HFFc6 (cell line): ENCODE data around the gene HOXB7. TPM values are rescaled to one million over a fixed set of nuclear protein-coding genes. Genes with fewer than 3 reads are reported as not detected.
A peak's percentile ranks its signal among the peaks of the same experiment; 100 is the strongest.

Source experiments
- DNase-seq: peaks from one replicate; pipeline ENCODE4 v3.0.0-alpha.2; 2018
- H3K27ac Mint-ChIP-seq: 2 replicates; pipeline ENCODE4 v1.8.0; 2020; ENCODE audit warnings: mild to moderate bottlenecking, mixed read lengths
- H3K27me3 Mint-ChIP-seq: 2 replicates; pipeline ENCODE4 v1.8.0; 2021; ENCODE audit warnings: mild to moderate bottlenecking, moderate library complexity, mixed read lengths; ENCODE audit not compliant: insufficient read depth
- H3K36me3 Mint-ChIP-seq: 2 replicates; pipeline ENCODE4 v1.8.0; 2021; ENCODE audit warnings: low read depth, mixed read lengths
- H3K4me1 Mint-ChIP-seq: 2 replicates; pipeline ENCODE4 v1.8.0; 2020; ENCODE audit warnings: low read depth, mixed read lengths
- H3K4me3 Mint-ChIP-seq: 2 replicates; pipeline ENCODE4 v1.8.0; 2020; ENCODE audit warnings: mild to moderate bottlenecking, moderate library complexity, mixed read lengths
- H3K9me3 Mint-ChIP-seq: 2 replicates; pipeline ENCODE4 v1.8.0; 2020; ENCODE audit warnings: mild to moderate bottlenecking, mixed read lengths
- CTCF ChIP-seq: fragments of 200-600 bp; sonication (generic); IDR thresholded peaks from 2 replicates; pipeline ENCODE4 v1.5.0; 2021; ENCODE audit warnings: antibody characterized with exemption, mild to moderate bottlenecking
- total RNA-seq, 6 experiments: library from RNA; stranded (reverse); fragmentation: NEBNext Ultra II Directional; extraction: Animal tissue kit (Norgen Biotek cat#: 25700); gene quantifications; 2 replicates in 1 of 6; 3 replicates in 5 of 6; pipeline ENCODE4 v1.2.3, GENCODE V29; 2021

Gene HOXB7
- total RNA-seq, 6 experiments from 2014 or later, result not detected

GRCh38 chr17:48639982-48640857, 29.4 kb upstream of the HOXB7 start:
- no peak for DNase-seq
- Mint-ChIP-seq H3K27ac (no peak overlapping the region), H3K4me3 (no peak overlapping the region), H3K4me1 (peaks cover 10% of the 10 kb centered on the region), H3K36me3 (no peaks in the 10 kb centered on the region), H3K9me3 (no peaks in the 10 kb centered on the region), H3K27me3 (peaks cover 93% of the 10 kb centered on the region)
- no peak for TF ChIP-seq CTCF

GRCh38 chr17:48639136-48639535, 28.3 kb upstream of the HOXB7 start:
- no peak overlapping the region for H3K4me3 Mint-ChIP-seq
- peaks cover 10% of the 10 kb centered on the region for H3K4me1 Mint-ChIP-seq
- no peak overlapping the region for H3K27ac Mint-ChIP-seq
- no peaks in the 10 kb centered on the region for H3K36me3 Mint-ChIP-seq
- H3K27me3 Mint-ChIP-seq, result peaks cover 93% of the 10 kb centered on the region
- no peaks in the 10 kb centered on the region for H3K9me3 Mint-ChIP-seq
- TF ChIP-seq CTCF, result no peak
- DNase-seq, result no peak

- Mint-ChIP-seq H3K36me3 (no peaks in the 10 kb centered on the region), H3K4me1 (peaks cover 10% of the 10 kb centered on the region), H3K27me3 (peaks cover 86% of the 10 kb centered on the region), H3K4me3 (no peak overlapping the region), H3K27ac (no peak overlapping the region), H3K9me3 (no peaks in the 10 kb centered on the region)
- DNase-seq, result peak; percentile 82
- TF ChIP-seq CTCF, result no peak
These were observed 26.8 kb upstream of the HOXB7 start for GRCh38 chr17:48637323-48638260.

- DNase-seq, result peak; percentile 14
- Mint-ChIP-seq H3K9me3 (no peaks in the 10 kb centered on the region), H3K27me3 (peaks cover 89% of the 10 kb centered on the region), H3K4me3 (no peak overlapping the region), H3K4me1 (peaks cover 10% of the 10 kb centered on the region), H3K36me3 (no peaks in the 10 kb centered on the region), H3K27ac (no peak overlapping the region)
- peak; percentile 77 for TF ChIP-seq CTCF
These were observed 25.6 kb upstream of the HOXB7 start for GRCh38 chr17:48636177-48637018.
